ENCODE results near the gene SIVA1.

SIVA1 gene

DNA sequence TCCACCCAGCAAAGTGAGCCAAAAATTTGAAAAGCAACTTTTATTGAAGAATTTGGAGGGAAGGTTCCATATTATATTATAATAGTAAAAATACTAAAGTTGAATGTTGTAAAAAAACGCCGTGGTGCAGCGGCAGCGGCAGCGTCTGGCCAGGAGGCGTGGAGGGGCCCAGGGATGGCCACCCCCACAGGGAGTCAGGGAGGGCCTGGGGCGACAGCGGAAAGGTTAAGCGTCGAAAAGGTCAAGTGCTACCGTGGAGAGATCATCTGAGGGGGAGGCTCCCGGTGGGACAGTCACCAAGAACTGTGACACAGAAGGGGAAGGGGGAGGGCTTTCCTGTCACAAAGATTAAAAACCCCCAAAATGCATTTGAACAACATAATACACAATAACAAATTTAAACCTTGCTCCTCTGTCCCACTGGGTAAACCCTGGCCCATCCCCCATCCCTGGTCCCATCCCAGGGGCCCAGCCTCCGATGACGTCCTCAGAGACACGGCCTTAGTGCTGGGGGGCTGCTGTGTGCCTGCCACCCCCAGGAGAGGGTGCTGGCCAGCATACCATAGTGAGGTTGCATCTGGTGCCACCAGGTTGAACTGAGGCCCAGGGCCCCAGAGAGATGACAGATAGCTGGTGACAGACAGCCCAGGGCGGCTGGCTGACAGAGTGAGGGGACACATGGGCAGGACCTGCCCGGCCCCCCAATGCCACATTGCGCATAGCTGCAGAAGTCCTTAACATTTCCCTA lies 16.6 kb downstream of the SIVA1 start (continued):
- TF ChIP-seq, protein P1, sequence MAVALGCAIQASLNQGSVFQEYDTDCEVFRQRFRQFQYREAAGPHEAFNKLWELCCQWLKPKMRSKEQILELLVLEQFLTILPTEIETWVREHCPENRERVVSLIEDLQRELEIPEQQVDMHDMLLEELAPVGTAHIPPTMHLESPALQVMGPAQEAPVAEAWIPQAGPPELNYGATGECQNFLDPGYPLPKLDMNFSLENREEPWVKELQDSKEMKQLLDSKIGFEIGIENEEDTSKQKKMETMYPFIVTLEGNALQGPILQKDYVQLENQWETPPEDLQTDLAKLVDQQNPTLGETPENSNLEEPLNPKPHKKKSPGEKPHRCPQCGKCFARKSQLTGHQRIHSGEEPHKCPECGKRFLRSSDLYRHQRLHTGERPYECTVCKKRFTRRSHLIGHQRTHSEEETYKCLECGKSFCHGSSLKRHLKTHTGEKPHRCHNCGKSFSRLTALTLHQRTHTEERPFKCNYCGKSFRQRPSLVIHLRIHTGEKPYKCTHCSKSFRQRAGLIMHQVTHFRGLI (tag by site-specific recombination; IDR thresholded peaks at IDR 0.05): no peak
- no peak for TF ChIP-seq ZNF404 (tag by site-specific recombination; IDR thresholded peaks at IDR 0.05)
- TF ChIP-seq, protein P2, sequence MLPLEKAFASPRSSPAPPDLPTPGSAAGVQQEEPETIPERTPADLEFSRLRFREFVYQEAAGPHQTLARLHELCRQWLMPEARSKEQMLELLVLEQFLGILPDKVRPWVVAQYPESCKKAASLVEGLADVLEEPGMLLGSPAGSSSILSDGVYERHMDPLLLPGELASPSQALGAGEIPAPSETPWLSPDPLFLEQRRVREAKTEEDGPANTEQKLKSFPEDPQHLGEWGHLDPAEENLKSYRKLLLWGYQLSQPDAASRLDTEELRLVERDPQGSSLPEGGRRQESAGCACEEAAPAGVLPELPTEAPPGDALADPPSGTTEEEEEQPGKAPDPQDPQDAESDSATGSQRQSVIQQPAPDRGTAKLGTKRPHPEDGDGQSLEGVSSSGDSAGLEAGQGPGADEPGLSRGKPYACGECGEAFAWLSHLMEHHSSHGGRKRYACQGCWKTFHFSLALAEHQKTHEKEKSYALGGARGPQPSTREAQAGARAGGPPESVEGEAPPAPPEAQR (tag by site-specific recombination; IDR thresholded peaks at IDR 0.05): no peak
- TF ChIP-seq, protein P3, sequence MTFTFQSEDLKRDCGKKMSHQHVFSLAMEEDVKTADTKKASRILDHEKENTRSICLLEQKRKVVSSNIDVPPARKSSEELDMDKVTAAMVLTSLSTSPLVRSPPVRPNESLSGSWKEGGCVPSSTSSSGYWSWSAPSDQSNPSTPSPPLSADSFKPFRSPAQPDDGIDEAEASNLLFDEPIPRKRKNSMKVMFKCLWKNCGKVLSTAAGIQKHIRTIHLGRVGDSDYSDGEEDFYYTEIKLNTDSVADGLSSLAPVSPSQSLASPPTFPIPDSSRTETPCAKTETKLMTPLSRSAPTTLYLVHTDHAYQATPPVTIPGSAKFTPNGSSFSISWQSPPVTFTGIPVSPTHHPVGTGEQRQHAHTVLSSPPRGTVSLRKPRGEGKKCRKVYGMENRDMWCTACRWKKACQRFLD (tag by site-specific recombination; IDR thresholded peaks at IDR 0.05): no peak
- TF ChIP-seq, protein P4, sequence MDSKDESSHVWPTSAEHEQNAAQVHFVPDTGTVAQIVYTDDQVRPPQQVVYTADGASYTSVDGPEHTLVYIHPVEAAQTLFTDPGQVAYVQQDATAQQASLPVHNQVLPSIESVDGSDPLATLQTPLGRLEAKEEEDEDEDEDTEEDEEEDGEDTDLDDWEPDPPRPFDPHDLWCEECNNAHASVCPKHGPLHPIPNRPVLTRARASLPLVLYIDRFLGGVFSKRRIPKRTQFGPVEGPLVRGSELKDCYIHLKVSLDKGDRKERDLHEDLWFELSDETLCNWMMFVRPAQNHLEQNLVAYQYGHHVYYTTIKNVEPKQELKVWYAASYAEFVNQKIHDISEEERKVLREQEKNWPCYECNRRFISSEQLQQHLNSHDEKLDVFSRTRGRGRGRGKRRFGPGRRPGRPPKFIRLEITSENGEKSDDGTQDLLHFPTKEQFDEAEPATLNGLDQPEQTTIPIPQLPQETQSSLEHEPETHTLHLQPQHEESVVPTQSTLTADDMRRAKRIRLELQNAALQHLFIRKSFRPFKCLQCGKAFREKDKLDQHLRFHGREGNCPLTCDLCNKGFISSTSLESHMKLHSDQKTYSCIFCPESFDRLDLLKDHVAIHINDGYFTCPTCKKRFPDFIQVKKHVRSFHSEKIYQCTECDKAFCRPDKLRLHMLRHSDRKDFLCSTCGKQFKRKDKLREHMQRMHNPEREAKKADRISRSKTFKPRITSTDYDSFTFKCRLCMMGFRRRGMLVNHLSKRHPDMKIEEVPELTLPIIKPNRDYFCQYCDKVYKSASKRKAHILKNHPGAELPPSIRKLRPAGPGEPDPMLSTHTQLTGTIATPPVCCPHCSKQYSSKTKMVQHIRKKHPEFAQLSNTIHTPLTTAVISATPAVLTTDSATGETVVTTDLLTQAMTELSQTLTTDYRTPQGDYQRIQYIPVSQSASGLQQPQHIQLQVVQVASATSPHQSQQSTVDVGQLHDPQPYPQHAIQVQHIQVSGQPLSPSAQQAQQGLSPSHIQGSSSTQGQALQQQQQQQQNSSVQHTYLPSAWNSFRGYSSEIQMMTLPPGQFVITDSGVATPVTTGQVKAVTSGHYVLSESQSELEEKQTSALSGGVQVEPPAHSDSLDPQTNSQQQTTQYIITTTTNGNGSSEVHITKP (tag by site-specific recombination; IDR thresholded peaks at IDR 0.05): no peak
- TF ChIP-seq, protein P5, sequence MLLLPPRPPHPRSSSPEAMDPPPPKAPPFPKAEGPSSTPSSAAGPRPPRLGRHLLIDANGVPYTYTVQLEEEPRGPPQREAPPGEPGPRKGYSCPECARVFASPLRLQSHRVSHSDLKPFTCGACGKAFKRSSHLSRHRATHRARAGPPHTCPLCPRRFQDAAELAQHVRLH (tag by site-specific recombination; IDR thresholded peaks at IDR 0.05): no peak
- TF ChIP-seq ZNF610 (tag by site-specific recombination; IDR thresholded peaks at IDR 0.05; ENCODE audit: borderline replicate concordance): no peak
- TF ChIP-seq MZF1 (tag by site-specific recombination; IDR thresholded peaks at IDR 0.05; ENCODE audit: borderline replicate concordance): no peak
- no peak for TF ChIP-seq ZNF660 (tag by site-specific recombination; IDR thresholded peaks at IDR 0.05)
- TF ChIP-seq, protein P6, sequence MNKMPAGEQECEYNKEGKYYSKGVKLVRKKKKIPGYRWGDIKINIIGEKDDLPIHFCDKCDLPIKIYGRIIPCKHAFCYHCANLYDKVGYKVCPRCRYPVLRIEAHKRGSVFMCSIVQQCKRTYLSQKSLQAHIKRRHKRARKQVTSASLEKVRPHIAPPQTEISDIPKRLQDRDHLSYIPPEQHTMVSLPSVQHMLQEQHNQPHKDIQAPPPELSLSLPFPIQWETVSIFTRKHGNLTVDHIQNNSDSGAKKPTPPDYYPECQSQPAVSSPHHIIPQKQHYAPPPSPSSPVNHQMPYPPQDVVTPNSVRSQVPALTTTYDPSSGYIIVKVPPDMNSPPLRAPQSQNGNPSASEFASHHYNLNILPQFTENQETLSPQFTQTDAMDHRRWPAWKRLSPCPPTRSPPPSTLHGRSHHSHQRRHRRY (tag by site-specific recombination; IDR thresholded peaks at IDR 0.05): no peak
- TF ChIP-seq, protein P7, sequence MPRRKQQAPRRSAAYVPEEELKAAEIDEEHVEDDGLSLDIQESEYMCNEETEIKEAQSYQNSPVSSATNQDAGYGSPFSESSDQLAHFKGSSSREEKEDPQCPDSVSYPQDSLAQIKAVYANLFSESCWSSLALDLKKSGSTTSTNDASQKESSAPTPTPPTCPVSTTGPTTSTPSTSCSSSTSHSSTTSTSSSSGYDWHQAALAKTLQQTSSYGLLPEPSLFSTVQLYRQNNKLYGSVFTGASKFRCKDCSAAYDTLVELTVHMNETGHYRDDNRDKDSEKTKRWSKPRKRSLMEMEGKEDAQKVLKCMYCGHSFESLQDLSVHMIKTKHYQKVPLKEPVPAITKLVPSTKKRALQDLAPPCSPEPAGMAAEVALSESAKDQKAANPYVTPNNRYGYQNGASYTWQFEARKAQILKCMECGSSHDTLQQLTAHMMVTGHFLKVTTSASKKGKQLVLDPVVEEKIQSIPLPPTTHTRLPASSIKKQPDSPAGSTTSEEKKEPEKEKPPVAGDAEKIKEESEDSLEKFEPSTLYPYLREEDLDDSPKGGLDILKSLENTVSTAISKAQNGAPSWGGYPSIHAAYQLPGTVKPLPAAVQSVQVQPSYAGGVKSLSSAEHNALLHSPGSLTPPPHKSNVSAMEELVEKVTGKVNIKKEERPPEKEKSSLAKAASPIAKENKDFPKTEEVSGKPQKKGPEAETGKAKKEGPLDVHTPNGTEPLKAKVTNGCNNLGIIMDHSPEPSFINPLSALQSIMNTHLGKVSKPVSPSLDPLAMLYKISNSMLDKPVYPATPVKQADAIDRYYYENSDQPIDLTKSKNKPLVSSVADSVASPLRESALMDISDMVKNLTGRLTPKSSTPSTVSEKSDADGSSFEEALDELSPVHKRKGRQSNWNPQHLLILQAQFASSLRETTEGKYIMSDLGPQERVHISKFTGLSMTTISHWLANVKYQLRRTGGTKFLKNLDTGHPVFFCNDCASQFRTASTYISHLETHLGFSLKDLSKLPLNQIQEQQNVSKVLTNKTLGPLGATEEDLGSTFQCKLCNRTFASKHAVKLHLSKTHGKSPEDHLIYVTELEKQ (tag by site-specific recombination; IDR thresholded peaks at IDR 0.05; ENCODE audit: borderline replicate concordance): 0 out of 2 replicates have a peak, but pooled peaks have one; percentile 25
- TF ChIP-seq SETDB1 (IDR thresholded peaks at IDR 0.05; ENCODE audit: insufficient read length, low read length): no peak
- TF ChIP-seq HOXA7 (CRISPR knock-in tag; IDR thresholded peaks at IDR 0.05; ENCODE audit: borderline replicate concordance): no peak
- TF ChIP-seq, protein P8, sequence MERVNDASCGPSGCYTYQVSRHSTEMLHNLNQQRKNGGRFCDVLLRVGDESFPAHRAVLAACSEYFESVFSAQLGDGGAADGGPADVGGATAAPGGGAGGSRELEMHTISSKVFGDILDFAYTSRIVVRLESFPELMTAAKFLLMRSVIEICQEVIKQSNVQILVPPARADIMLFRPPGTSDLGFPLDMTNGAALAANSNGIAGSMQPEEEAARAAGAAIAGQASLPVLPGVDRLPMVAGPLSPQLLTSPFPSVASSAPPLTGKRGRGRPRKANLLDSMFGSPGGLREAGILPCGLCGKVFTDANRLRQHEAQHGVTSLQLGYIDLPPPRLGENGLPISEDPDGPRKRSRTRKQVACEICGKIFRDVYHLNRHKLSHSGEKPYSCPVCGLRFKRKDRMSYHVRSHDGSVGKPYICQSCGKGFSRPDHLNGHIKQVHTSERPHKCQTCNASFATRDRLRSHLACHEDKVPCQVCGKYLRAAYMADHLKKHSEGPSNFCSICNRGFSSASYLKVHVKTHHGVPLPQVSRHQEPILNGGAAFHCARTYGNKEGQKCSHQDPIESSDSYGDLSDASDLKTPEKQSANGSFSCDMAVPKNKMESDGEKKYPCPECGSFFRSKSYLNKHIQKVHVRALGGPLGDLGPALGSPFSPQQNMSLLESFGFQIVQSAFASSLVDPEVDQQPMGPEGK (tag by site-specific recombination; IDR thresholded peaks at IDR 0.05): peak; percentile 68
- no peak for TF ChIP-seq ZNF473 (tag by site-specific recombination; IDR thresholded peaks at IDR 0.05)
